IMR-90 (cell line): ENCODE measurements around the gene SIX2. TPM values are rescaled to one million over a fixed set of nuclear protein-coding genes. Genes with fewer than 3 reads are reported as not detected.

Source experiments
- ATAC-seq: fragments of 200-7000 bp; cut with Tn5 transposase; 2 replicates; pipeline ENCODE4 v1.9.1; 2020; ENCODE audit warnings: low read depth, mild to moderate bottlenecking, moderate library complexity
- BruUV-seq: library from RNA; stranded (reverse); fragments of 400-500 nt; replicated peaks from 2 replicates; lab custom pipeline; 2021; lab: Mats Ljungman, UMichigan
- CTCF ChIA-PET: fragments of 300-600 bp; formaldehyde crosslinking; extraction: SDS; loops from one replicate; lab custom pipeline; 2021; ENCODE audit warnings: antibody characterized with exemption; lab: Yijun Ruan, JAX
- POLR2A ChIA-PET: fragments of 300-600 bp; sonication (Branson Sonifier 250); formaldehyde crosslinking; loops from one replicate; lab custom pipeline; 2022; ENCODE audit warnings: antibody characterized with exemption; ENCODE audit not compliant: unreplicated experiment; lab: Charles Lee
- DNase-seq: peaks from one replicate; pipeline ENCODE4 v3.0.0; 2013
- H2AFZ ChIP-seq: replicated peaks from 2 replicates; pipeline ENCODE3; 2013; ENCODE audit warnings: low read length, mild to moderate bottlenecking; ENCODE audit not compliant: poor library complexity
- H2AK5ac ChIP-seq: 2 replicates; pipeline ENCODE4 v1.6.1; 2013; ENCODE audit warnings: low read depth, low read length, inconsistent platforms
- H2AK9ac ChIP-seq: replicated peaks from 2 replicates; pipeline ENCODE3; 2013; ENCODE audit warnings: mild to moderate bottlenecking, low read depth, low read length, moderate library complexity; ENCODE audit not compliant: poor library complexity
- H2BK120ac ChIP-seq: 2 replicates; pipeline ENCODE4 v1.6.1; 2013; ENCODE audit warnings: low read depth, low read length, inconsistent platforms
- H2BK15ac ChIP-seq: 3 replicates; pipeline ENCODE4 v1.6.1; 2013; ENCODE audit warnings: low read depth, low read length, inconsistent platforms
- H2BK20ac ChIP-seq: 2 replicates; pipeline ENCODE4 v1.6.1; 2013; ENCODE audit warnings: low read depth, mild to moderate bottlenecking, inconsistent platforms, low read length, moderate library complexity
- H2BK5ac ChIP-seq: 2 replicates; pipeline ENCODE4 v1.6.1; 2013; ENCODE audit warnings: mild to moderate bottlenecking, low read depth, low read length, inconsistent platforms; ENCODE audit not compliant: poor library complexity, severe bottlenecking
- H3K14ac ChIP-seq: replicated peaks from 2 replicates; pipeline ENCODE4 v1.6.1; 2013; ENCODE audit warnings: low read depth, low read length, inconsistent platforms
- H3K18ac ChIP-seq: 2 replicates; pipeline ENCODE4 v1.6.1; 2013; ENCODE audit warnings: low read depth, low read length, control low read depth
- H3K23ac ChIP-seq: 2 replicates; pipeline ENCODE4 v1.6.1; 2013; ENCODE audit warnings: low read depth, low read length, inconsistent platforms
- H3K27ac ChIP-seq: 2 replicates; pipeline ENCODE4 v1.5.1; 2013; ENCODE audit warnings: mild to moderate bottlenecking, control low read depth, low read length; ENCODE audit not compliant: insufficient read depth
- H3K27me3 ChIP-seq: 2 replicates; pipeline ENCODE4 v1.6.1; 2013; ENCODE audit warnings: low read length; ENCODE audit not compliant: control insufficient read depth, insufficient read depth
- H3K36me3 ChIP-seq: 2 replicates; pipeline ENCODE4 v1.6.1; 2013; ENCODE audit warnings: low read length, mixed read lengths; ENCODE audit not compliant: control insufficient read depth, insufficient read depth
- H3K4ac ChIP-seq: 2 replicates; pipeline ENCODE4 v1.6.1; 2013; ENCODE audit warnings: low read depth, low read length, inconsistent platforms
- H3K4me1 ChIP-seq: 2 replicates; pipeline ENCODE4 v1.6.1; 2013; ENCODE audit warnings: low read length, mixed read lengths; ENCODE audit not compliant: control insufficient read depth, insufficient read depth
- H3K4me2 ChIP-seq: 2 replicates; pipeline ENCODE4 v1.6.1; 2013; ENCODE audit warnings: low read depth, mild to moderate bottlenecking, control low read depth, low read length, moderate library complexity
- H3K4me3 ChIP-seq: 2 replicates; pipeline ENCODE4 v1.5.1; 2013; ENCODE audit warnings: low read depth, mild to moderate bottlenecking, control low read depth, low read length, moderate library complexity; ENCODE audit not compliant: insufficient read depth
- H3K56ac ChIP-seq: 2 replicates; pipeline ENCODE4 v1.6.1; 2013; ENCODE audit warnings: low read length, inconsistent platforms; ENCODE audit not compliant: insufficient read depth; ENCODE audit errors: extremely low read depth
- H3K79me1 ChIP-seq, 2 experiments: 2 replicates each; pipeline ENCODE4 v1.6.1; 2013; ENCODE audit warnings: low read length in 2 of 2, inconsistent platforms in 1 of 2, low read depth in 1 of 2
- H3K9ac ChIP-seq: 2 replicates; pipeline ENCODE4 v1.6.1; 2013; ENCODE audit warnings: low read depth, low read length, control low read depth
- H3K9me1 ChIP-seq: 2 replicates; pipeline ENCODE4 v1.6.1; 2013; ENCODE audit warnings: low read length, inconsistent platforms; ENCODE audit not compliant: insufficient read depth
- H3K9me3 ChIP-seq: 2 replicates; pipeline ENCODE4 v1.6.1; 2013; ENCODE audit warnings: low read length; ENCODE audit not compliant: control insufficient read depth, insufficient read depth
- H4K20me1 ChIP-seq: 2 replicates; pipeline ENCODE4 v1.6.1; 2013; ENCODE audit warnings: low read length, inconsistent platforms; ENCODE audit not compliant: insufficient read depth
- H4K5ac ChIP-seq: 2 replicates; pipeline ENCODE4 v1.6.1; 2013; ENCODE audit warnings: mild to moderate bottlenecking, low read depth, low read length, control low read depth
- H4K8ac ChIP-seq, 2 experiments: 2 replicates each; pipeline ENCODE4 v1.6.1; 2013; ENCODE audit warnings: low read depth in 2 of 2, low read length in 2 of 2, control low read depth in 1 of 2, inconsistent platforms in 1 of 2
- H4K91ac ChIP-seq: 2 replicates; pipeline ENCODE4 v1.6.1; 2013; ENCODE audit warnings: low read depth, low read length, inconsistent platforms; ENCODE audit not compliant: insufficient read depth
- CHD1 ChIP-seq: IDR thresholded peaks from 2 replicates; pipeline ENCODE4 v1.6.1; 2012; ENCODE audit warnings: low read depth, low read length, improper control_type of control experiment
- POLR2A ChIP-seq: IDR thresholded peaks from 2 replicates; pipeline ENCODE4 v1.6.1; 2012; ENCODE audit warnings: mild to moderate bottlenecking, low read depth, low read length
- USF2 ChIP-seq: fragments of 150-350 bp; IDR thresholded peaks from 2 replicates; pipeline ENCODE4 v1.6.1; 2017; ENCODE audit warnings: mild to moderate bottlenecking, antibody characterized with exemption, low read length, low read depth
- WGBS, 2 experiments: methylation state at CpG; one replicate each; pipeline versions ENCODE4 v1.1.5 to v1.1.7; 2013; ENCODE audit warnings: missing lambda C conversion rate in 2 of 2; ENCODE audit not compliant: insufficient read length in 1 of 2; ENCODE audit errors: extremely low coverage in 2 of 2; 5-methylcytosine and 5-hydroxymethylcytosine counted together
- dilution Hi-C: fragments of 300-500 bp; cut with HindIII; formaldehyde crosslinking; loops from one replicate; pipeline ENCODE4 v1.14.3; 2018; ENCODE audit warnings: low sequenced_read_pairs; ENCODE audit not compliant: unreplicated experiment
- in situ Hi-C: fragments of 300-500 bp; cut with MboI; formaldehyde crosslinking; loops from 3 replicates; pipeline ENCODE4 v1.14.3; 2019; ENCODE audit warnings: low sequenced_read_pairs, inconsistent platforms, mixed read lengths
- intact Hi-C: fragments of 100-400 bp; cut with micrococcal nuclease; formaldehyde crosslinking; loops from 2 replicates; pipeline ENCODE4 v1.10.0; 2022
- polyA plus RNA-seq, 3 experiments: library from polyadenylated mRNA; depleted of rRNA; stranded (reverse); fragments of >200 nt; gene quantifications; 2 replicates each; pipeline ENCODE4 v1.2.3, GENCODE V29; 2012; ENCODE audit warnings: low replicate concordance in 1 of 3
- total RNA-seq: library from RNA; depleted of rRNA; stranded (reverse); fragments of >200 nt; gene quantifications from 2 replicates; pipeline ENCODE4 v1.2.3, GENCODE V29; 2012

SIX2 gene
- total and polyA plus RNA-seq, 2 of the 4 experiments (the other 2 are of a cell fraction), result not detected

- BruUV-seq, result no TSS peak
- WGBS, 2 experiments, result 76% methylated on average over 5 of the region's 6 CpGs; no CpG with 5 or more reads in 1 of the 2 experiments
- ATAC-seq, result no peak
Observed at GRCh38 chr2:44959855-44960254, 49.4 kb downstream of the SIX2 start.

More at GRCh38 chr2:44959855-44960254, 49.4 kb downstream of the SIX2 start:
- no peaks in the 10 kb centered on the region for H3K9me3 ChIP-seq
- no peak overlapping the region for H4K5ac ChIP-seq
- peaks cover 5% of the 10 kb centered on the region for H4K20me1 ChIP-seq
- peak overlapping the region; percentile 48 for H2AK9ac ChIP-seq
- no peak overlapping the region for H2BK15ac ChIP-seq
- no peak overlapping the region for H2BK20ac ChIP-seq
- no peak overlapping the region for H3K56ac ChIP-seq
- peak overlapping the region; percentile 64 for H2AFZ ChIP-seq
- peaks cover 6% of the 10 kb centered on the region; the same call in 1 of the 2 replicates for H3K9me1 ChIP-seq
- no peaks in the 10 kb centered on the region for H3K36me3 ChIP-seq
- in situ Hi-C loops (loop anchor here (10.0 to 25.0 kb wide), 3 partner anchors 473 to 915 kb away; no protein-coding TSS in a partner anchor), intact Hi-C loops (loop anchor here (10.0 kb wide), 1 partner anchor 665 kb away; no protein-coding TSS in a partner anchor), dilution Hi-C loops (no loop called here)
- no peak for DNase-seq
- no peak overlapping the region for H2BK120ac ChIP-seq
- no peak overlapping the region for H3K14ac ChIP-seq
- no peaks in the 10 kb centered on the region for H3K4me1 ChIP-seq
- no peak overlapping the region for H3K9ac ChIP-seq
- H3K4me3 ChIP-seq, result no peak overlapping the region
- no peak overlapping the region for H2BK5ac ChIP-seq
- peaks cover 33% of the 10 kb centered on the region for H3K27me3 ChIP-seq
- H2AK5ac ChIP-seq, result no peak overlapping the region
- H3K18ac ChIP-seq, result no peak overlapping the region
- no peak overlapping the region for H4K91ac ChIP-seq
- POLR2A ChIA-PET, result no interaction called here
- no peak for TF ChIP-seq USF2
- no peak for TF ChIP-seq CHD1
- TF ChIP-seq POLR2A, result no peak
- no peak overlapping the region for H3K23ac ChIP-seq
- H3K4me2 ChIP-seq, result no peak overlapping the region
- H4K8ac ChIP-seq, result no peak overlapping the region
- no peak overlapping the region for H3K27ac ChIP-seq
- no peak overlapping the region for H3K4ac ChIP-seq
- CTCF ChIA-PET, result no interaction called here
- H3K79me1 ChIP-seq, result no peaks in the 10 kb centered on the region
